CD4-positive, alpha-beta T cell treated with Interleukin-2 at 100 ng/mL for 4 hours (primary cell): ENCODE results near the gene ABCC1.

Experiments used
- DNase-seq: peaks from one replicate; pipeline ENCODE4 v3.0.0-alpha.2; 2020; ENCODE audit warnings: low spot score

Gene ABCC1

GRCh38 chr16:16021020-16021419 is 71.6 kb downstream of the ABCC1 start:
- DNase-seq: no peak

DNA sequence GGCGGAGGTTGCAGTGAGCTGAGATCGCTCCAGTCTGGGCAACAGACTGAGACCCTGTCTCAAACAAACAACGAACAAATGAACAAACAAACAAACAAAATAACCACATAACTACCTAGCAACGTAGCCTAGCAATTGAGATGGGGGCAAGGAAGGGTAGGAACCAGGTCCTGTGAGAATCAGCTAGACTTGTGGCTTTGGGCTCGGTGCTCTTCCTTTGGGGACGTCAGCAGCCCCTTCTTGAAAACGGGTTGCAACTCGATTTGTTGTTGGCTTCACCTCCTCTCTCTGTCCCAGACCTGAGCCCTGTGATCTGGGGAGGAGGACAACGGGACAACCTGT is 72.2 kb downstream of the ABCC1 start:
- no peak for DNase-seq

DNA sequence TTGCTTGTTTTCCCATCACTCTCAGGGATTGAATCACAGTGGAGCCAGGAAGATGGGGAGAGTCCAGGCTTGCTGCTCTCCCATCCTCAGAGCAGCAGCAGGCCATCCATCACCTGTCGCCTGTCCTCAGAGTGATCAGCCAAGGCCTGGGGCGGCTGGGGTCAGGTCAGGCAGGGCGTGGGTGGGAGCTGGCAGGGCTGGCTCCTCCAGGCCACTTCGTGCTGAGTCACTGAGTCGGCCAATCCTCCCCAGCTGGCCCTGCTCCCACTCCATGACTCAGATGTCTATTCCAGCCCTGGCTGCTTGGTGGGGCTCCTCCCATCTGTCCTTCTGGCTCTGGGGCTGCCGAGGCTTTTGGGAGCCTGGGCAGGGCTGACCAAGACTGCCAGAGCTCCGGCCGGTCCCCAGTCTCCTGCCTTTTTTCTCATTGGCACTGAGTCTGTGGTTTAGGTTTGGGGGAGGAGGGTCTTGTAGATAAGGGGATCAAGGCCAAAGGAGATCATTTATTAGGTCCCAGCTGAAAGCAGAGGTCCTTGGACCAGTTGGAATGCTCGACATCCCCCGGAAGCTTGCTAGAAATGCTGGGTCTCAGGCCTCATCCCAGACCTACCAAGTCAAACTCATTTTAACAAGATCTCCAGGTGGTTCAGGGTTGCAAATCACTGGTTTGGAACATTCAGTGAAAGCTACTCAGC is 72.7 kb downstream of the ABCC1 start:
- DNase-seq: no peak

DNA sequence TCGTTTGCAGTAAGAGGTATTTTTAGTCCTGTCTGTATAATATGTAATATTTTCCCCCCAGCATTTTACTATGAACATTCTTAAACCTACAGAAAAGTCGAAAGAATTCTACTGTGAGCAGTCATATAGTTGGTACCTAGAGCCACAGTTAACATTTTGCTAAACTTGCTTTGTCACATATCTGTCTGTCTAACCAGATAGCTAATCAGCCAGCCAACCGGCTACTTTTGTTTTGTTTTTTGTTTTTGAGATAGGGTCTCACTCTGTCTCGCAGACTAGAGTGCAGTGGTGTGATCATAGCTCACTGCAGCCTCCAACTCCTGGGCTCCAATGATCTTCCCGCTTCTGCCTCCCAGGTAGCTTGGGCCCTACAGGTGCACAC is 73.3 kb downstream of the ABCC1 start:
- DNase-seq: no peak

DNA sequence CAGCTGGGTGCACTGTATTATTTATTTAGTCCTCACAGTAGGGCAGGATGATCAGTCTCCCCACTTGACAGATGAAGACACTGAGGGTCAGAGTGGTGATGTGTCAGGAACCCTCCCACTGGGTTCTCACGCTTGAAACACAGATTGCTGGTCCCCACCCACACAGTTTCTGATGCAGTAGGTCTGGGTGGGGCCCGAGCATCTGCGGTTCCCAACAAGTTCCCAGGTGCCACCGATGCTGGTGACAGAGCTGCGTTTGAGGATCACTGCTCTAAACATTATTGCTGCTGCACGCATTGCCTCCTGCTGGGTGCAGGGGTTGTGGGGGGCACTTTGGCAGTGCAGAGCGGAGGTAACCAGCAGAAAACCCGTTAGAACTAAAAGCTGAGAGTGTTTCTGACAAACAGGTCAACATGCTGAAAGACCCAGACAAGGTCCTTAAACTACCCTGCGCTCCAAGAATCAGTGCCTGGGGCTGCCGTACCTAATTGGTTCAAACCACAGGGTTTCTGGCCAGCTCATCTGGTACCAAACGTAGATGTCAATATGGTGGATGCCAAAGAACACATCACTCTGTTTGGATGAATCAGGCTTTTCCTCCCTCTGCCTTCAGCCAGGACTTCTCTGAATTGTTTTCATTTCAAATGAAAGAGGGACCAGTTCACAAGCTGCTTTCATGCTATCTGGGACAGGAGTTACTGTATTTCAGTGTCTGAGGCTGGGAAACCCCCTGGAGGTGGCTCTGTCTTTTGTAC is 76.0 kb downstream of the ABCC1 start:
- DNase-seq: peak; percentile 84

DNA sequence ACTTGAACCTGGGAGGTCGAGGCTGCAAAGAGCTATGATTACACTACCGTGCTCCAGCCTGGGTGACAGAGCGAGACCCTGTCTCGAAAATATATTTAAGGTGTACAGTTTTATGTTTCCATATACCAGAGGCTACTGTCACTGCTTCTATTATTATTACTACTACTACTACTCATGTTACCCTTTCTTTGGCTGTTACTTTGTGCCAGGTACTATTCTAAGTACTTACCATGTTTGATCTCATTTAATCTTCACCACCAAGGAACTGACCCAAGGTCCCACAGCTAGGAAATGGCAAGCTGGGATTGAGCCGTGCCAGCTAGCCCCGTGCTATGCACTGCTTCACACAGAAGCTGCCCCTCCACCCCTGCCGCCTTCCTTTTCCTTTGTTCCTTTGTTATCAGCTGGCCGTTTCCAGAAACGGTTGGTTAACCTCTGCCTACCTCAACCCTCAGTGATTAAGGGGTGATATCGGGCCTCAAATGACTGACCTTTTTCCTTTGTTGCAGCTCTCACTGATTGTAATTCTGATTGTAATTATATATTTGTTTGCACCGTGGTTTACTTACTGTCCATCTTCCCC is 78.4 kb downstream of the ABCC1 start:
- DNase-seq: no peak

DNA sequence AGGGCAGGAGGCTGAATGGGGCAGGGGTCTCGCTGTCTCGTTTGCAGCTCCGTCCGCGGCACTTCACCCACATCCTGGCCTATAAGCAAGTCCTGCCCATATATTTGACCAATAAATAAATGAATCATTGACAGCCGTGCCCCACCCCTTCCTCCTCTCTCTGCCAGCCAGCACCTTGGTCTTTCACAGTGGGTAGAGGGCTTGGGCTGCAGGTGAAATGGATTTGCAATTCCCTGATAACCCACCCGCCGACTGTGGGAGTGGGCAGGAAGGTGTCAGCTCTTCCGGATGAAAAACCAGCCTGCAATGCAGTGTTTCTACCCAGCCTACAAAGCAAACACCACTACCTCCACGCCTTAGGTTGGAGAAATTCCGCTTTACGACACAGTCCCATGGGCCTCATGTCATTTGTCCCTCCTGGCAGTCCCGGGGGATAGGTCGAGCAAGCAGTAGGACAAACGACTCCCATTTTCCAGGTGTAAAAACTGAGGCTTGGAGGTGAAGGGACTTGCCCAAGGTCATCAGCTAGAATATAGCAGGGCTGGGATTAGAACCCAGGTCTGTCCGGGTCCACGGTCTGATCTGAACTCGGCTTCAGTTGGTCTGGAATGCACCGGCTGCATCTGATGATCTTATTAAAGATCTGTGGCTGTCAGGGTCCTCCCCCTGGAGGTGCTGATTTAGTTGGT is 79.0 kb downstream of the ABCC1 start:
- no peak for DNase-seq

DNA sequence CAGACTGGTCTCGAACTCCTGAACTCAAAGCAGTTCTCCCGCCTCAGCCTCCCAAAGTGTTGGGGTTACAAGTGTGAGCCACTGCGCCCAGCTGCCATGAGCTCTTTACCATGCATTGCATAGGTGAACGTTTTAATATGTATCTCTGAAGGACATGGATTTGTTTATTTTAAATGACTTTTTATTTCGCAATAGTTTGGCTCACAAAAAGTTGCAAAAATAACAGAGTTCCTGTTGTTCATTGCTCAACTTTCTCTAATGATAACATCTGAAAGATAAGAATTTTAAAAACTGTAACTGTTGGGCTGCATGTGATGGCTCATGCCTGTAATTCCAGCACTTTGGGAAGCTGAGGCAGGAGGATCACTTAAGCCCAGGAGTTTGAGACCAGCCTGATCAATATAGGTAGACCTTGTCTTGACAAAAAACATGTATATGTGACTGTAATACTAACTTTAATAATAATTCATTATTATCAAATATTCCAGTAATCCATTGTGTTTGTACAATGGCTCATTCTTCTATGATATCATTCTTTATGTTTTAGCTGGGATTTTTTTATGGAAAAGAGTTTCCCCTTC is 80.1 kb downstream of the ABCC1 start:
- DNase-seq: no peak

GRCh38 chr16:16030449-16030848 is 81.0 kb downstream of the ABCC1 start:
- no peak for DNase-seq

- DNase-seq: no peak
Observed at GRCh38 chr16:16031401-16031800, 82.0 kb downstream of the ABCC1 start.

DNA sequence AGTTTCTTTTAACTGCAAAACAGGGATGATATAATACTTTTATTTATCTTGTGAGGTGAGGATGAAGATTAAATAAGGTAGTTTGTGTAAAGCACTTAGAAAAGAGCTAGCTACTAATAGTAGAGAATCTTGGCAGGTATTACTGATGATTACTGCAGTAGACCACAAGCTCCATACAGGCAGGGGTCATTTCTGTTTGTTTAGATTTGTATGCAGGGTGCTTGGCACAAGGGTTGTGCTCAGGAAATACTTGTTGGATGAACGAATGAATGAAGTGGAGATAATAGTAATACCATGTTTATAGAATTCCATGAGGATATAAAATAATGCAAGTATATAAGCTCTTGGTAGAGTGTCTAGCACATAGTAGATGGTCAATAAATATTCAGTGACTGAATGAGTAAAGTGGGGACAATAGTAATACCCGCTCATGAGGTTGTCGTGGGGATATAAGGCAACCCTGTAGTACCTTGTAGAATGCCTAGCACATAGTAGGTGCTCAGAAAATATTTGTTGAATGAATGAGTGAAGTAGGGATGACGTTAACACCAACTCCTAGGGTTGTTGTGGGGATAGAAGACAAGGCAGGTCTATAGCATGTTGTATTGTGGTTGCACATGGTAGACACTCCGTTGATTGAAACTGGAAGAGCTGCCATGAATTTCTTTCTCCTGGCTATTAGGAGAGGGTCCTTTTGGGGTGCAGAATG is 83.0 kb downstream of the ABCC1 start:
- no peak for DNase-seq

DNA sequence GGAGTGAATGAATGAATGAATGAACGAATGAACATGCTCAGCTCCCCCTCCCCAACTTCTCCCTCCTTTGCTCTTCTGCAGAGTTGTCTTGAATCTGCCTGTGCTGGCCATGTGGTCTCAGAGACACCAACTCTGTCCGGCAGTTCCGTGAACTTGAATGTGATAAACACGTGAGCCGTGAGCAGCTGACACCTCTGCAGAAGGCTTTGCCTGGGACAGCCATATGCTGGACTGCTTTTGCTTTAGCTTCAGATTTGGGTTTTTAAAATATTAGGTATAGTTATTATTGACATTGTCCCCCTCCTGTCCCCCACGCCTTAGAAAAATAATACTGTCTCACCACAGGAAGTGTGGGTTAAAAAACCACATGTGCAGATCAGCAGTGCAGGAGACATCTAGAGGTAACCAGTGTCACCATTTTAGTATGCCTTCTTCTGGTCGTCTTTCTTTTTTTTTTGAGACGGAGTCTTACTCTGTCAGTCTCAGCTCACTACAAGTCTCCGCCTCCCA is 83.8 kb downstream of the ABCC1 start:
- peak; percentile 61 for DNase-seq

- DNase-seq: no peak
Observed at GRCh38 chr16:16036359-16036792, 87.0 kb downstream of the ABCC1 start.

DNA sequence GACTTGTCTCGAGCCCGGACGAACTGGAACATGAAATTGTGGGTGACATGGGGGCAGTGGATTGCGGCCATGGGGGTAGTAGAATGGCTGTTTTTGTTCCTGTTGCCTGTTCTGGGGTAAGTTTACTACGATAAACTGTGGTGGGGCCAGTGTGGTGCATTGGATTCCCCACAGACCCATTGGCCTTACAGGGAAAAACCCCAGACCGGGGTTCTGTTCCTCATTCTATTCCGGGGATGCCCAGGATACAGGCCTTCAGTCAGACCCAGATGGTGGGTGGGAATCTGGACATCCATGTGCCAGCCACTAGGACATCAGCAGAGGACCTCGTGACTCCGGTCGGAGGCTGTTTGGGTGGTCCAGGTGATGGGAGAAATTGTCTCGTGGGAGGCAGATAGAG is 88.1 kb downstream of the ABCC1 start:
- DNase-seq: no peak

- no peak for DNase-seq
Observed at GRCh38 chr16:16037970-16038369, 88.6 kb downstream of the ABCC1 start.

- DNase-seq: no peak
Observed at GRCh38 chr16:16038950-16039349, 89.5 kb downstream of the ABCC1 start.

GRCh38 chr16:16041196-16041892 is 91.9 kb downstream of the ABCC1 start:
- DNase-seq: peak; percentile 32

DNA sequence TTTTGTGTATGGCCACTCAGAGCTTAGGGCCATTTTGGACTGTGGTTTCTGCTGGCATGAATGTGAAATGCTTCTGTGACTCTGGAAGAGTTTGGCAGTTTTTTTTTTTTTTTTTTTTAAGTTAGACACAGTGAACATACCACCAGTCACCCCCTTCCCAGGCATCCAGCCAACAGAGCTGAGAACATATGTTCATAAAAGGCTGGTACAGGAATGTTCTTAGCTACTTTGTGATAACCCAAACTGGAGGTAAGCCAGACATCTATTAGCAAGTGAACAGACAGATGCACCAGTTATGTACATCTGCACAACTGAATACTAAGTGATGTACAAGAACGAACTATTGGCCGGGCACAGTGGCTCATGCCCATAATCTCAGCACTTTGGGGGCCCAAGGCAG is 92.7 kb downstream of the ABCC1 start:
- DNase-seq: no peak

- no peak for DNase-seq
Observed at GRCh38 chr16:16045296-16045695, 95.9 kb downstream of the ABCC1 start.

GRCh38 chr16:16045879-16046278 is 96.5 kb downstream of the ABCC1 start:
- DNase-seq: no peak

DNA sequence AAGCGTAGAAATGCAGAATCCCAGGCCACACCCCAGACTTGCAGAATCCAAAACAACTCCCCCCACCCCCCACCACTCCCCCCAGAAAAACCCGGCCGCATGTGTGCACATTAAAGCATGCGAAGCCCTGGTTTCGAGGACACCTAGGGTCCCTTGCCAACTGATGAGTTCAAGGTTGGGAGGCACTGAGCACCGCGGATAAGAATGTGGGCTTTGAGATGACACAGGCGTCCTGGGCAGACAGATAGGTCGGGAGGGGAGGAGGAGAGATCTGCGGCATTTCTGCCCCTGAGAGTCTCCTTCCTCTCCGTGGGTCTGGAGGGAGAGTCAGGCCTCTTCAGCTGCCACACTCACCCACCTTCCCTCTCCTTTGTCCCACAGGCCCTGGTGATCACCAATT is 98.3 kb downstream of the ABCC1 start:
- DNase-seq: no peak
